HL-60 (cell line): Measurements from ENCODE around the gene ITGA7.

Source experiments
- DNase-seq, 2 experiments: peaks; one replicate each; pipeline ENCODE4 v3.0.0-alpha.2; 2010 to 2020; ENCODE audit warnings: low read depth in 1 of 2, low spot score in 1 of 2
- H3K27ac ChIP-seq: fragments of 250-450 bp; sonication (Bioruptor Pico); replicated peaks from 2 replicates; pipeline ENCODE4 v1.5.1; 2020; ENCODE audit warnings: mild to moderate bottlenecking, moderate library complexity
- H3K27me3 ChIP-seq: fragments of 250-450 bp; sonication (Bioruptor Pico); 2 replicates; pipeline ENCODE4 v1.5.1; 2021; ENCODE audit warnings: mild to moderate bottlenecking, moderate library complexity; ENCODE audit not compliant: insufficient read depth, poor library complexity, severe bottlenecking
- H3K4me3 ChIP-seq: replicated peaks from 2 replicates; pipeline ENCODE4 v1.5.1; 2011; ENCODE audit warnings: mild to moderate bottlenecking, control low read depth, low read length; ENCODE audit not compliant: insufficient read depth
- CTCF ChIP-seq: IDR thresholded peaks from one replicate; pipeline ENCODE4 v1.5.1; 2011; ENCODE audit warnings: low read length, control low read depth, inconsistent platforms; ENCODE audit not compliant: insufficient read depth
- GABPA ChIP-seq: IDR thresholded peaks from 2 replicates; pipeline ENCODE4 v1.6.1; 2012; ENCODE audit warnings: low read depth
- POLR2AphosphoS5 ChIP-seq: IDR thresholded peaks from 2 replicates; pipeline ENCODE4 v1.6.1; 2012; ENCODE audit warnings: low read depth
- REST ChIP-seq: IDR thresholded peaks from 2 replicates; pipeline ENCODE4 v1.6.1; 2012; ENCODE audit warnings: low read depth; ENCODE audit not compliant: insufficient replicate concordance
- SPI1 ChIP-seq: IDR thresholded peaks from 2 replicates; pipeline ENCODE4 v1.6.1; 2012; ENCODE audit warnings: low read depth, mild to moderate bottlenecking, borderline replicate concordance

The ITGA7 gene

GRCh38 chr12:55694188-55694515 lies 13.6 kb downstream of the ITGA7 start:
- DNase-seq = no peak
- no peaks in the 10 kb centered on the region for H3K27me3 ChIP-seq
- no peak for TF ChIP-seq REST
- no peak for TF ChIP-seq SPI1
- TF ChIP-seq GABPA = no peak
- TF ChIP-seq POLR2AphosphoS5 = no peak
- H3K4me3 ChIP-seq = no peak overlapping the region
- H3K27ac ChIP-seq = no peak overlapping the region

- Histone ChIP-seq H3K27me3 (no peaks in the 10 kb centered on the region), H3K27ac (no peak overlapping the region), H3K4me3 (no peak overlapping the region)
- TF ChIP-seq GABPA (no peak), CTCF (no peak), POLR2AphosphoS5 (no peak), SPI1 (no peak), REST (no peak)
- no peak for DNase-seq
Observed at GRCh38 chr12:55693323-55694187, 14.1 kb downstream of the ITGA7 start.

GRCh38 chr12:55692631-55693322 lies 14.9 kb downstream of the ITGA7 start:
- Histone ChIP-seq H3K27ac (no peak overlapping the region), H3K4me3 (no peak overlapping the region), H3K27me3 (no peaks in the 10 kb centered on the region)
- DNase-seq = no peak
- TF ChIP-seq REST = no peak
- TF ChIP-seq CTCF = no peak
- no peak for TF ChIP-seq GABPA
- no peak for TF ChIP-seq POLR2AphosphoS5
- TF ChIP-seq SPI1 = no peak
